Gastrocnemius medialis (tissue), 4 donors: ENCODE data around the gene KRTAP4-7.

Source experiments
- CTCF ChIP-seq, 5 experiments: fragments of 450-650 bp in 3 of 5; fragments of 200-600 bp in 2 of 5; sonication (generic) in 2 of 5; IDR thresholded peaks in 4 of 5; conservative IDR thresholded peaks in 1 of 5; 1 replicate in 4 of 5; 2 replicates in 1 of 5; pipeline ENCODE4 v1.5.1; 2016 to 2019; ENCODE audit warnings: antibody characterized with exemption in 5 of 5, mild to moderate bottlenecking in 3 of 5, moderate library complexity in 3 of 5
- POLR2A ChIP-seq, 2 donors: fragments of 450-650 bp; IDR thresholded peaks; one replicate each; pipeline ENCODE4 v1.6.1; 2017; ENCODE audit warnings: antibody characterized with exemption in 2 of 2, mild to moderate bottlenecking in 2 of 2, moderate library complexity in 2 of 2

- TF ChIP-seq CTCF (IDR thresholded peaks at IDR 0.05 in 4 of 5, conservative IDR thresholded peaks at IDR 0.05 in 1 of 5) (no peak), POLR2A (IDR thresholded peaks at IDR 0.05) (no peak)
Measured at GRCh38 chr17:41071606-41072360, 12.2 kb upstream of the KRTAP4-7 start.
